Measurements from ENCODE around the gene LRP8. TPM values are rescaled to one million over a fixed set of nuclear protein-coding genes. Genes with fewer than 3 reads are reported as not detected.

LRP8 gene
- total and polyA plus RNA-seq, 11 donors, result 0.27 to 8.0 (median 1.7) TPM

DNA sequence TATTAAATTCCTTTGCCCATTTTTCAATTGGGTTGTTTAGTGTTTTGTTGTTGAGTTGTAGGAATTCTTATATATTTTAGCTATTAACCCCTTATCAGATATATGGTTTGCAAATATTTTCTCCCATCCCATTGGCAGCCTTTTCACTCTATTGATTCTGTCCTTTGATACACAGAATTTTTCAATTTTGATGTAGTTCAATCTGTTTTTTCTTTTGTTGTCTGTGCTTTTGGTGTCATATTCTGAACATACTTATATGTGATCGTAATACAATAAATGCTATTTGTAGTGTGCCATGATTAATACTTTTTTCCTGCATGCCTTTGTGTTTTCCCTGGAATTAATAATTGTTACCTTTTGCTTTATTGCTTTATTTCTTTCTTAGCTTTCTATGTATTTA, 7.8 kb upstream of the LRP8 start:
- no peak overlapping the region for H3K27ac ChIP-seq
- DNase-seq (no peak), ATAC-seq (no peak)
- TF ChIP-seq POLR2A (IDR thresholded peaks at IDR 0.05), result no peak
- TF ChIP-seq, protein P1, sequence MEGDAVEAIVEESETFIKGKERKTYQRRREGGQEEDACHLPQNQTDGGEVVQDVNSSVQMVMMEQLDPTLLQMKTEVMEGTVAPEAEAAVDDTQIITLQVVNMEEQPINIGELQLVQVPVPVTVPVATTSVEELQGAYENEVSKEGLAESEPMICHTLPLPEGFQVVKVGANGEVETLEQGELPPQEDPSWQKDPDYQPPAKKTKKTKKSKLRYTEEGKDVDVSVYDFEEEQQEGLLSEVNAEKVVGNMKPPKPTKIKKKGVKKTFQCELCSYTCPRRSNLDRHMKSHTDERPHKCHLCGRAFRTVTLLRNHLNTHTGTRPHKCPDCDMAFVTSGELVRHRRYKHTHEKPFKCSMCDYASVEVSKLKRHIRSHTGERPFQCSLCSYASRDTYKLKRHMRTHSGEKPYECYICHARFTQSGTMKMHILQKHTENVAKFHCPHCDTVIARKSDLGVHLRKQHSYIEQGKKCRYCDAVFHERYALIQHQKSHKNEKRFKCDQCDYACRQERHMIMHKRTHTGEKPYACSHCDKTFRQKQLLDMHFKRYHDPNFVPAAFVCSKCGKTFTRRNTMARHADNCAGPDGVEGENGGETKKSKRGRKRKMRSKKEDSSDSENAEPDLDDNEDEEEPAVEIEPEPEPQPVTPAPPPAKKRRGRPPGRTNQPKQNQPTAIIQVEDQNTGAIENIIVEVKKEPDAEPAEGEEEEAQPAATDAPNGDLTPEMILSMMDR (IDR thresholded peaks at IDR 0.05), result no peak
- no peaks in the 10 kb centered on the region for H3K36me3 ChIP-seq
- intact Hi-C loops (cut with DNase I), result no loop called here
- peaks cover 0 to 19% (median 0%) of the 10 kb centered on the region in 9 donors for H3K27me3 ChIP-seq
- H3K4me3 ChIP-seq, result no peak overlapping the region
- 85 to 97% (median 91%) methylated on average over 1 of the region's 1 CpG for WGBS, 4 donors
- no peaks in the 10 kb centered on the region for H3K9me3 ChIP-seq
- H3K4me1 ChIP-seq, result no peaks in the 10 kb centered on the region

DNA sequence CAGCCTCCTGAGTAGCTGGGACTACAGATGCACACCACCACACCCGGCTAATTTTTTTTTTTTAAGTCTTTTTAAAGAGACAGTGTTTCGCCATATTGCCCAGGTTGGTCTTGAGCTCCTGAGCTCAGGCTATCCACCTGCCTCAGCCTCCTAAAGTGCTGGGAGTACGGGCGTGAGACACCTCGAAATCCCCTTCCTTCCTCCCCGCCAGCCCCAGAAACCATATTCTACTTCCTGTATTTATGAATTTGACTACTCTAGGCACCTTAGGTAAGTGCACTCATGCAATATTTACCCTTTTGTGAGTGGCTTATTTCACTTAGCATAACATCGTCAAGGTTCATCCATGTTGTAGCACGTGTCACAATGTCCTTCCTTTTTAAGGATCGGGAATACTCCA, 6.9 kb upstream of the LRP8 start:
- H3K9me3 ChIP-seq, result no peaks in the 10 kb centered on the region
- H3K27ac ChIP-seq, result no peak overlapping the region
- TF ChIP-seq, protein P1 (IDR thresholded peaks at IDR 0.05), result no peak
- TF ChIP-seq POLR2A (IDR thresholded peaks at IDR 0.05), result no peak
- no peaks in the 10 kb centered on the region for H3K4me1 ChIP-seq
- intact Hi-C loops (cut with DNase I), result no loop called here
- ATAC-seq (no peak), DNase-seq (no peak)
- H3K36me3 ChIP-seq, result no peaks in the 10 kb centered on the region
- WGBS, 4 donors, result 65 to 83% (median 75%) methylated on average over 9 of the region's 9 CpGs
- no peak overlapping the region for H3K4me3 ChIP-seq
- H3K27me3 ChIP-seq, result peaks cover 0 to 14% (median 0%) of the 10 kb centered on the region in 9 donors

DNA sequence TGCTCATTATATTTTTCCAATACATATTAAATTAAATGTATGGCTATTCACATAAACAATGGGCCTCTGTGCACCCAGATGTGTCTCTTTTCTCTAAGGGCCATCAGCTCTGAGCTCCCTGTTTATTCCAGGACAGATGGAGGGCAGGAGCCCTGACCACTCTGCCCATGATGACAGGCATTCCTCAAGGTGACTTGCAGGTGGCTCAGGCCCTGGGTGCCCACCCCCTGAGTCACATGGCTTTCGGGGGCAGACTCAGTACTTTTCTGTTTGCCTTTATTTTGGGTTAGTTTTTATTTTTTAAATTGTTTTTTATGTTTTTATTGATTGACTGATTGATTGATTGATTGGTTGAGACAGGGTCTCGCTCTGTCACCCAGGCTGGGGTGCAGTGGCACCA, 6.4 kb upstream of the LRP8 start:
- WGBS, 4 donors, result 79 to 90% (median 83%) methylated on average over 2 of the region's 2 CpGs
- intact Hi-C loops (cut with DNase I), result no loop called here
- ATAC-seq, result no peak

DNA sequence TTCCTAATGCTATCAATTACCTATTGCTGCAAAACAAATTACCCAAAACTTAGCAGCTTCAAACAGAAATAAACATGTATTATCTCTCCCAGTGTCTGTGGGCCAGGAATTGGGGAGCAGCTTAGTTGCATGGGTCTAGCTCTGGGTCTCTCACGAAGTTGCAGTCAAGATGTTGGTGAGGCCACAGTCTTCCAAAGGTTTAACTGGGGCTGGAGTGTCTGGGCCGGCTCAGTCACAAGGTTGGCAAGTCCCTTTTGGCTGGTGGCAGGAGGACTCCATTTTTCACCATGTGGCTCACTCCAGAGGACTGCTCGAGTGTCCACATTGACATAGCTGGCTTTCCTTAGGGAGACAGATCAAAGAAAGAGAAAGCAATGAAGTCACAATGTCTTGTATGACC, 5.0 kb upstream of the LRP8 start:
- Histone ChIP-seq H3K27me3 (peaks cover 0 to 5% (median 0%) of the 10 kb centered on the region in 9 donors), H3K4me3 (no peak overlapping the region), H3K9me3 (no peaks in the 10 kb centered on the region), H3K27ac (no peak overlapping the region), H3K4me1 (peaks cover 0 to 8% (median 0%) of the 10 kb centered on the region in 12 donors), H3K36me3 (no peaks in the 10 kb centered on the region)
- no peak for ATAC-seq
- intact Hi-C loops (cut with DNase I), result no loop called here
- TF ChIP-seq, protein P1 (IDR thresholded peaks at IDR 0.05), result no peak
- TF ChIP-seq POLR2A (IDR thresholded peaks at IDR 0.05), result no peak
- no peak for DNase-seq
- 42 to 78% (median 73%) methylated on average over 2 to 3 of the region's 3 CpGs for WGBS, 4 donors

More for the DNA sequence above, 6.4 kb upstream of the LRP8 start:
- Histone ChIP-seq H3K36me3 (no peaks in the 10 kb centered on the region), H3K27me3 (peaks cover 0 to 14% (median 0%) of the 10 kb centered on the region in 9 donors), H3K4me1 (no peaks in the 10 kb centered on the region), H3K27ac (no peak overlapping the region), H3K4me3 (no peak overlapping the region), H3K9me3 (no peaks in the 10 kb centered on the region)
- no peak for DNase-seq
- TF ChIP-seq, protein P1 (IDR thresholded peaks at IDR 0.05), result no peak
- TF ChIP-seq POLR2A (IDR thresholded peaks at IDR 0.05), result no peak

All from heart left ventricle (tissue), 16 donors.